Measurements from ENCODE around the gene AVP. TPM values are rescaled to one million over a fixed set of nuclear protein-coding genes. Genes with fewer than 3 reads are reported as not detected.

Gene AVP
- total RNA-seq, 4 donors from 2014 or later, result not detected

GRCh38 chr20:3039426-3039825, 45.1 kb downstream of the AVP start:
- TF ChIP-seq CTCF (IDR thresholded peaks at IDR 0.05), result no peak
- DNase-seq (ENCODE audit: low spot score) (no peak), ATAC-seq (ENCODE audit: low FRiP score) (no peak)

- no peak for DNase-seq (ENCODE audit: low spot score)
- no peak for TF ChIP-seq CTCF (IDR thresholded peaks at IDR 0.05)
- ATAC-seq (ENCODE audit: low FRiP score), result no peak
Measured at GRCh38 chr20:3038454-3038853, 46.1 kb downstream of the AVP start.

- DNase-seq (ENCODE audit: low spot score) (no peak), ATAC-seq (ENCODE audit: low FRiP score) (no peak)
- TF ChIP-seq CTCF (IDR thresholded peaks at IDR 0.05), result no peak
Measured at GRCh38 chr20:3037654-3038053, 46.9 kb downstream of the AVP start.

- DNase-seq (ENCODE audit: low spot score), result no peak
- ATAC-seq (ENCODE audit: low FRiP score), result no peak
- TF ChIP-seq CTCF (IDR thresholded peaks at IDR 0.05), result no peak
Measured at GRCh38 chr20:3032624-3033023, 51.9 kb downstream of the AVP start.

Other genes starting within 250 kb of the AVP start
- gene PCED1A, start 244.1 kb downstream of the AVP start, total RNA-seq, result 10 to 100 TPM; 21.5 to 46.7 (median 33.3) TPM
- gene VPS16, start 244.0 kb downstream of the AVP start, total RNA-seq, result 10 to 100 TPM; 24.0 to 34.0 (median 27.7) TPM
- gene PTPRA, start 211.2 kb downstream of the AVP start, total RNA-seq, result 10 to 100 TPM; 55.0 to 78.0 (median 68.2) TPM
- gene GNRH2, start 41.1 kb downstream of the AVP start, total RNA-seq, result not detected
- 10 to 100 TPM; 35.5 to 43.2 (median 37.7) TPM for gene MRPS26, start 38.7 kb downstream of the AVP start, total RNA-seq
- gene OXT, start 13.1 kb downstream of the AVP start, total RNA-seq, result not detected
- 10 to 100 TPM; 14.9 to 24.6 (median 17.0) TPM for gene FASTKD5, start 75.1 kb upstream of the AVP start, total RNA-seq
- 1 to 10 TPM; 4.6 to 6.4 (median 5.6) TPM for gene UBOX5, start 75.1 kb upstream of the AVP start, total RNA-seq
- 1 to 10 TPM; 5.5 to 8.5 (median 8.0) TPM for gene LZTS3, start 88.8 kb upstream of the AVP start, total RNA-seq
- gene DDRGK1, start 120.0 kb upstream of the AVP start, total RNA-seq, result 10 to 100 TPM; 61.5 to 76.5 (median 68.2) TPM
- 10 to 100 TPM; 32.0 to 42.9 (median 35.7) TPM for gene ITPA, start 124.8 kb upstream of the AVP start, total RNA-seq
- gene SLC4A11, start 154.5 kb upstream of the AVP start, total RNA-seq, result 1 to 10 TPM in 2 of 4 donors, under 1 TPM in 2; 0.74 to 1.7 (median 0.95) TPM

Data from omental fat pad (tissue), 4 donors.